GM21576 (cell line): ENCODE results near the gene IBA57.
"Not testable (repeated sequence)": the region's sequence is repeated elsewhere in the genome, so short reads cannot be mapped to it uniquely, and the experiment has no call there.

Experiments used
- ATAC-seq: cut with Tn5 transposase; IDR thresholded peaks from one replicate; pipeline ENCODE4 v1.9.1; 2021; ENCODE audit warnings: mild to moderate bottlenecking, moderate library complexity; ENCODE audit not compliant: unreplicated experiment

The IBA57 gene

GRCh38 chr1:228210712-228211530 lies 45.3 kb downstream of the IBA57 start:
- no peak for ATAC-seq

GRCh38 chr1:228211531-228212414 lies 46.2 kb downstream of the IBA57 start:
- no peak for ATAC-seq

DNA sequence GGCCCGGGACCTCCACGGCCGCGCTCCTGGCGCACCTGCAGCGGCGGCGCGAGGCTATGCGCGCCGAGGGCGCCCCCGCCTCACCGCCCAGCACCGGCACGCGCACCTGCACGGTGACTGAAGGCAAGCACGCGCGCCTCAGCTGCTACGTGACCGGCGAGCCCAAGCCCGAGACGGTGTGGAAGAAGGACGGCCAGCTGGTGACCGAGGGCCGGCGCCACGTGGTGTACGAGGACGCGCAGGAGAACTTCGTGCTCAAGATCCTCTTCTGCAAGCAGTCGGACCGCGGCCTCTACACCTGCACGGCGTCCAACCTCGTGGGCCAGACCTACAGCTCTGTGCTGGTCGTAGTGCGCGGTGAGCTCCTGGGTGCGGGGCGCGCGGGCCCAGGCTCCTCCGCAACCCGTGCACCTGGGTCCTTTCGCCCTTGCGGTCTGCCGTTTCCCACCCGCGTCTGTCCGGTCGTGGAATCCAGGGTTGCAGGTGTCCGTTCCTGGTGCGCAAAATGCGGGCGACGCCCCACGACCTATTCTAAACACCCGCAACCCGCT lies 46.9 kb downstream of the IBA57 start:
- ATAC-seq, result no peak

DNA sequence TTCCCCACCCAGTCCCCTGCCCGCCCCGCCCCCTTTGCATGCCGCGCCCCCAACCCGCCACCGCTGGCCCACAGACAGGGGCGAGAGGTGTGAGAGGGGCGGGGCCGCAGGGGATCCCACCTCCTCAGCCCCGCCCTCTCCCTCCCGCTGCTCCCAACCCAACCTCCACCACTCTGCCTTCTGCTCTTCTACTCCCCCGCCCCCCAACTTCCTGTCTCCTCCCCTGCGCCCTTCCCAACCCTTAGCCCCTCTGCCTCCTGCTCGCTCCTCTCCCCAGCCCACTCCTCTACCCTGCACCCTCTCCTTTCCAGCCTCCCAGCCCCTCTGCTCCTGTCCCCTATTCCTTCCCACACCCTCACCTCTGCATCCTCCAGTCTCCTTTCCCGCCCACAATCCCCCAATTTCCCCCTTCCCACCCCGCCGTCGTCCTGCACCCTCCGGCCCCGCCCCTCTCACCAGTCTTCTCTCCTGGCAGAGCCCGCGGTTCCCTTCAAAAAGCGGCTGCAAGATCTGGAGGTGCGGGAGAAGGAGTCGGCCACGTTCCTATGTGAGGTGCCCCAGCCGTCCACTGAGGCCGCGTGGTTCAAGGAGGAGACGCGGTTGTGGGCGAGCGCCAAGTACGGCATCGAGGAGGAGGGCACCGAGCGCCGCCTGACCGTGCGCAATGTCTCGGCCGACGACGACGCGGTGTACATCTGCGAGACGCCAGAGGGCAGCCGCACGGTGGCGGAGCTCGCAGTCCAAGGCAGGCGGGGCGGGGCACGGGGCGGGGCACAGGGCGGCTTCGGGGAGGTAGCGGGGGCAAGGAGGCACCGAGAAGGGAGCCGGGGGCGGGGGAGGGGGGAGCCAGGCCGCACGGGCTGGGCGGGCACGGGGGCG lies 47.6 kb downstream of the IBA57 start:
- peak; percentile 93 for ATAC-seq

GRCh38 chr1:228213917-228214808 lies 48.6 kb downstream of the IBA57 start:
- no peak for ATAC-seq

DNA sequence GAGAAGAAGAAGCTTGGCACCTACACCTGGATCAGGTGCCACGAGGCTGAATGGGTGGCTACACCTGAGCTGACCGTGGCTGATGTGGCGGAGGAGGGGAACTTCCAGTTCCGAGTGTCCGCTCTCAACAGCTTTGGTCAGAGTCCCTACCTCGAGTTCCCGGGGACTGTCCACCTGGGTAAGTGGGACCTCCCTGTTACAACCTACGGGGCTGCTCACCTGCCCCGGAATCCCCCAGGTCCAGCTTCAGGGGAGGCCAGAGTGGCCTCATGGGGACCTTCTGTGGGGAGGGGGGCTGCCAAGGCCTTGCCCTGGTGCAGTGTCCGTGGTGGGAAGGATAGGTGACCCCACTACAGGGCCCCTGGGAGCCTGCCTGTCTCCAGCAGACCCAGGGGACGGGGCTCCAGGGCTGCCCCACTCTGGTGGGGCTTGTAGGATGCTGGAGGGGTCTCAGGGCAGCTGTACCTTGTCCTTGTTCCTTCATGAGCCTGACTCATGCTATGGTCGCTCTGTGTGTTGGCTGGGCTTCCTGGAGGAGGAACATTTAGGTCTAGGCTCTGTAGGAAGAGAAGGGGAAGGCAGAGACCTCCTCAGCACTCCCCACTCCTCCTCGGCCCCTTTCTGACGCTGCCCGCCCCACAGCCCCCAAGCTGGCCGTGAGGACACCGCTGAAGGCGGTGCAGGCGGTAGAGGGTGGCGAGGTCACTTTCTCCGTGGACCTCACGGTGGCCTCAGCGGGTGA lies 49.5 kb downstream of the IBA57 start:
- ATAC-seq, result no peak

DNA sequence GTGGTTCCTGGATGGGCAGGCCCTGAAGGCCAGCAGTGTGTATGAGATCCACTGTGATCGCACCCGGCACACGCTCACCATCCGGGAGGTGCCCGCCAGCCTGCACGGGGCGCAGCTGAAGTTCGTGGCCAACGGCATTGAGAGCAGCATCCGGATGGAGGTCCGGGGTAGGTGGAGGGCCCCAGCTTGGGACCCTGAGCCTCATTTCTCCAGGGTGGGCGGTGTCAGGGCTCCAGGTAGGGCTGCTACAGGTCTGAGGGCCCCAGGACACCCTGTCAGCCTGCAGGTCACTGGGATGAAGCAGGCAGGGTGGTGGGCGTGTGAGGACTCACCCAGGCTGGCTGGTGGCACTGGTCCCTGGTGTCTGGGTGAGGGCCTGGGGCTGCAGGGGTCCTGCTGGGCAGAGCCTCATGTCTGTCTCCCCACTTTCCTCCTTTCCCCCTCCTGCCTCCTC lies 50.1 kb downstream of the IBA57 start:
- ATAC-seq, result no peak

DNA sequence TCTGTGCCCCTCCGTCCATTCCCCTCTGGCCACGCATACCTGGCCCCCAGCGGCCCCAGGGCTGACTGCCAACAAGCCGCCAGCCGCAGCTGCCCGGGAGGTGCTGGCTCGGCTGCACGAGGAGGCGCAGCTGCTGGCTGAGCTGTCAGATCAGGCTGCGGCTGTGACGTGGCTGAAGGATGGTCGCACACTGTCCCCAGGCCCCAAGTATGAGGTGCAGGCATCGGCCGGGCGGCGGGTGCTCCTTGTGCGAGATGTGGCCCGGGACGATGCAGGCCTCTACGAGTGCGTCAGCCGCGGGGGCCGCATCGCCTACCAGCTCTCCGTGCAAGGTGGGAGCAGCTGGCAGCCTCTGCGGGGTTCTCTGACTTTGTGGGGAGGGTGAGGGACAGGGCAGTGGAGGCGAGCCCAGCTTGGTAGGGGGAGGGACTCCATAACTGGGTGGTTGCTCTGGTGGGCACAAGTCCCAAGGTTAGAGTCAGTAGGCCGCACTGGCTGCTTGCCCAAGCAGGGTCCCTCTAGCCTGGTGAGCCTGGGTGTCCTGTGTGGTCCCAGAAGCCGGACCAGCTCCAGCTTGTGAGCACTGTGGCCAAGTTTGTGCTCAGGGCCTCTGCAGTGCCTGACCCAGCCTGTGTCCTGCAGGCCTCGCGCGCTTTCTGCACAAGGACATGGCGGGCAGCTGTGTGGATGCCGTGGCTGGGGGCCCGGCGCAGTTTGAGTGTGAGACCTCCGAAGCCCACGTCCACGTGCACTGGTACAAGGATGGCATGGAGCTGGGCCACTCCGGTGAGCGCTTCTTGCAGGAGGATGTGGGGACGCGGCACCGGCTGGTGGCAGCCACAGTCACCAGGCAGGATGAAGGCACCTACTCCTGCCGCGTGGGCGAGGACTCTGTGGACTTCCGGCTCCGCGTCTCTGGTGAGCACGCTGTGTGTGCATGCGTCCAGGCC lies 51.0 kb downstream of the IBA57 start:
- no peak for ATAC-seq

DNA sequence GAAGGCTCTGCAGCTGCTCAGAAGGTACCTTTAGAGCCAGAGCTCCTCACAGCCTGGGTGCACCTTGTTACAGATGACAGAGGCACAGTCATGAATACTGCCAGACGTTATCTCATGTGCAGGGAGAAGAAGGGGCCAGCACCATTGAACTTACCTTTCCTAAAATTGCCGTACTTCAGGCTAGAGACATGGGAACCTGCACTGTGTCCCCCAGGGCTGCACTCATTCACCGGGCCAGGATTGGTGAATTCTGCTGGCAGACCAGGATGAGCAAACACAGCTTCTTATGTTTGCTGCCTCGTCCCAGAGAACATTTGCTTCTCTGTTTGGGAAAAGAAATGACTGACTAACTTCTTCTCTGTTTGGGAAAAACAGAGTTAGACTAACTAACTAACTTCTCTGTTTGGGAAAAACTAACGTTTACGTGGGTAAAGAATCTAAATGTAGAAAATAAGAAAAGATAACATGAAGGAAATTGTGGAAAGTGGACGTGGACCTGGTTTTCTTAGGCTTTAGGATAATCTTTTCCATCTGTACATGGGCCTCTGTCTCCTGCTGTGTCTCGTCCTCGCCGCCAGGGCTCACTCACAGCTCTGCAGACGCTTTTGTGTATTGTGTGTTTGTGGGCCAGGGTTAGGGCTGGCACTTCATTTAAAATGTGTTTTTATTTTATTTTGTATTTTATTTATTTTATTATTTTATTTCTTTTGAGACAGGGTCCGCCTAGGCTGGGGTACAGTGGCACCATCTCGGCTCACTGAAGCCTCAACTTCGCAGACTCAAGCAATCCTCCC lies 52.1 kb downstream of the IBA57 start:
- no peak for ATAC-seq

GRCh38 chr1:228218513-228219244 lies 53.1 kb downstream of the IBA57 start:
- no peak for ATAC-seq

DNA sequence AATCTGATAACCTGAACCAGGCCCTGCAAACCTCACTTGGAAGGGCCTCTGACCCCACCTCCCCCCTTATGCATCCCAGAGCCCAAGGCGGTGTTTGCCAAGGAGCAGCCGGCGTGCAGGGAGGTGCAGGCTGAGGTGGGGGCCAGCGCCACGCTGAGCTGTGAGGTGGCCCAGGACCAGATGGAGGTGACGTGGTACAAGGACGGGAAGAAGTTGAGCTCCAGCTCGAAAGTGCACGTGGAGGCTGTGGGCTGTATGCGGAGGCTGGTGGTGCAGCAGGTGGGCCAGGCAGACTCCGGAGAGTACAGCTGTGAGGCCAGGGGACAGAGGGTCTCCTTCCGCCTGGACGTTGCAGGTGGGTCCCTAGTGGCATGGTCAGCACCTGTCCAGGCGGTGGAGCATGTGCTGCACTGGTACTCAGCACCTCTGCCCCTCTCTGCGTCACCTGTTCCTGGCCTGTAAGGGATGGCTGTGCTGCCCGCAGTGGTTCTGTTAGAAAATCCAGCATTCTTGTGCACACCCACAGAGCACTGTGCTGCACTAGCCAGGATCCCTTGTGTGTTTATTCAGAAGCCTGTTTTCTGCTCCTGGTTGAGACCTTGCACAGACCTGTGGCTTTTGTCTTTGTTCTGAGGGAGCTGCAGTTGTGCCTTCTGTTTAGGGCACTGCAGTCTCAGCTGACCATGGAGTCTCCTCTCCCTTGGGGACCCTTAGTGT lies 53.8 kb downstream of the IBA57 start:
- no peak for ATAC-seq

DNA sequence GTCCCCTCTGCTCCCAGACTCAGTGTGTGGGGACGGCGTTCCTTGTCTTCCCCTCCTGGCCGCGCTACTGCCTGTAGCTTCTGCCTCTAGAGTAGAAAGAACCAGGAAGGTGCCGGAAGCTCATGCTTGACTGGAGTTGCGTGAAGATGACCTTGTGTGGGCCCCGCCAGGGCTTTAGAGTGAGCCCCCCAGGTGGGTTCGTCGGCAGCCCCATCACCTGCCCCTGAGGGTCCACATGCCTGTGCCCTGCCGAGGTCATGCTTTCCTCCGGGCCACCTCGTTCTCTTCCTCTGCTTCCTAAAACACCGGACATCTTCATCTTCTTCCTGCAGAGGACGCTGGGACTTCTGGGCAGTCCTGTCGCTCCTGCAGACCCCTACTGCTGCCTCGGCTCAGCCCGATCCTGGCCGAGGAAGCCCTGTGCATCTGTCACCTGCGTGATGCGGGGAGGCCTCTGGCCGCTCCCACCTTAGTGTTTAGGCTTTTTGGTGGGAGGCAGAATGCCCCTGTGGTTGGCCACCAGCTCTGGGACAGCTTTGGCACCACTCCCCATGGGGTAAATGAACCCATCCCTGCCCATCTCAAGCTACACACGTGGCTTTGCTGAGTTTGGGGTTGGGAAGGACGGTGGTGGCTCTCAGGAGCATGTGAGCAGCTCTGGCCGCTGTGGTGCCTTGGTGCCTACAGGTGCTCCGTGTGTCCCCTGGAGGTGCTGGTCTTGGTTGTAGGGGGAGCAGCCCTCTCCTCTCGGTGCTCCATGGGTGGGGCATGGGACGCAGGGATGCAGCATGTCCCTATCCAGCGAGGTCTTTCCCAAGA lies 54.6 kb downstream of the IBA57 start:
- no peak for ATAC-seq

DNA sequence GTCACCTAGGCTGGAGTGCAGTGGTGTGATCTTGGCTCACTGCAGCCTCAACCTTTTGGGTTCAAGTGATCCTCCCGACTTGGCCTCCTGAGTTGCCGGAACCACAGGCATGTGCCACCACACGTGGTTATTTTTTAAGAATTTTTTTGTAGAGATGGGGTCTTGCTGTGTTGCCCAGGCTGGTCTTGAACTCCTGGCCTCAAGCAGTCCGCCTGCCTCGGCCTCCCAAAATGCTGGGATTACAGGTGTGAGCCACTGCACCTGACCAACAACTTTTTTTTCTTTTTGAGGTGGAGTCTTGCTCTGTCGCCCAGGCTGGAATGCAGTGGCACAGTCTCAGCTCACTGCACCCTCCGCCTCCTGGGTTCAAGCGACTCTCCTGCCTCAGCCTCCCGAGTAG lies 55.5 kb downstream of the IBA57 start:
- not testable (repeated sequence) for ATAC-seq

GRCh38 chr1:228222548-228222947 lies 56.9 kb downstream of the IBA57 start:
- ATAC-seq, result no peak
